Activated CD8-positive, alpha-beta memory T cell treated with anti-CD3 and anti-CD28 coated beads for 1 hour (primary cell): ENCODE data around the gene PPP2R1A.

ENCODE experiments used
- DNase-seq, 2 donors: peaks; one replicate each; pipeline ENCODE4 v3.0.0-alpha.2; 2020; ENCODE audit warnings: low read depth in 1 of 2; ENCODE audit errors: extremely low read depth in 1 of 2

The PPP2R1A gene

GRCh38 chr19:52189735-52190486, at the start of gene PPP2R1A:
Gene PPP2R1A (plus strand): TSS chr19:52190052. CDS start chr19:52190097, 45 bp downstream.
- peak; percentile 95 to 99 for DNase-seq

- no peak for DNase-seq
Measured at GRCh38 chr19:52141203-52141602, 48.6 kb upstream of the PPP2R1A start.

GRCh38 chr19:52142001-52142595, 47.8 kb upstream of the PPP2R1A start:
- DNase-seq = no peak

DNA sequence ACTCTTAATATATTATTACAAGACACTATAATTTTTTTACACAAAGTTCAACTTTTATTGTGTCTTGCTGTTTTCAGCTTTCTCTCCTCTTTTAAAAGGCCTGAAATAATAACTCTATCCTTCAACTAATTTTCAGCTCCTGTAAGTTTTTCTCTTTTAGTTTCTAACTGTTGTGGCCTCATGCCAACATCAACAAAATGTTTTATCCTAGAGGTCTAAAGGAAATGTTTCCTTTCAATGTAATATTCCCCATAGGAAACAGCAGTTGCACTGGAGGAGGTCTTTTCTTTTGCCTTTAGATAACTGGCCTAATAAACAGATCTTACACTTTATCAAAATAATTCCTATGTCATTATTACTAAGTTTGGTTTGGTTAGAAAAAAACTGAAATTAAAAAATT, 41.6 kb upstream of the PPP2R1A start:
- DNase-seq = no peak

GRCh38 chr19:52155596-52156359, 34.1 kb upstream of the PPP2R1A start:
- DNase-seq = no peak

- no peak for DNase-seq
Measured at GRCh38 chr19:52170304-52170703, 19.5 kb upstream of the PPP2R1A start.

DNA sequence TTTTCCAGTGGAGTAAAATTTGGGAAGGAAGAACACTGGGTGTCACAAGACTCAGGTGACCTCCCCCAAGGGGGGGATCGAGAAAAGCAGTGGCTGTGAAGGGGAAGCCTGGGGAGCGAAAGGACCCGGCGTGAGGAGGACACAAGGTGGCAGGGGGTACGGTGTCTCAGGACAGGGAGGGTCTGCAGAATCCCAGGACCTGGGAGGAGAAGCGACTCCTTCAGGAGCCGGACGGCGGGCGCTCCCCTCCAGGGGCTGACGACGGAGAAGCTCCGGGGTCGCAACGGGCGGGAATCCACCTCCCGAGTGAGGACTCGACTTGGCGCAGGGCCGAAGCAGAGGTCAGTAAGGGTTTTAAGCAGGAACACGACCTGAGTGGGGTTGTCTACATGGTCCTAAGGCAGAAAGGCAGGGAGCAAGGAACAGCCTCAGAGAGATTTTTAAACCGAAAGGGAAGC, 19.0 kb upstream of the PPP2R1A start:
- DNase-seq = no peak

DNA sequence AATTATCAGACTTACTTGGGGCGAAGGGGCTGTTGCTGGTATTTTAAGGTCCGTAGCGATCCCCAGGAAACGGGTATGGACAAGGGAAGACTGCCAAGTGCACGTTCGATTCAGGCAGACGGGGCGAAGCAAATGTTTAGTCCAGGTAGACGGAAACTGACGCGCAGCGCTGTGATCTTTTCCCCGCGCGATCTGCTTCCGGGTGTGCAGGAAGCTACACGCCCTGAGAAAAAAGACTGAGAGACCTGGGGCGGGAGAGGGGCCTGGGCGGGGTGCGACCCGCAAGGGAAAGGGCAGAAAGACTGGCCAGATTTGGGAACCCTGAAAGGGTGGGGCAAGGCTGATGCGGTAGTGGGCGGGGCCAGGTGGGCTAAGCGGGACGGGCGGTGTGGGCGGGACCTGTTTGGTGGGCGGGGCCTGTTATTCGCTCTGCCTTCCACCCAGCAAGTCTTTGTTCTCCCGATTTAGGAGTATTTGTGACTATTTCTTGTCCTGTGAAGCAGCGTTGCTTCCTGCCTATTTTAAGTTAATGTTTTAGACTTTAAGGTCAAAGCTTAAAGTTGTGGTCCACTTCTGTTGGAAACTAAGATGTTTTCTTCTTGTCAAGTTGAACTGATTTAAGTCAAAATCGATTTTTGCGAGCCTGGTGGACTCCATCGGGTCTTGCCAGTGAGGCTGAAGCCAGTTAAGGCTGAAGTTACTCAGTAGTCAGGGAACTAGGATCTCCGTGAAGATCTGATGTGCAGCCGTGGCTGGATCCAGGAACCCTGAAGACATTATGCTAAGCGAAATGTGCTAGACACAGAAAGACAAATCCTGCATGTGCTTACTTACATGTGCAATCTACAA, 18.3 kb upstream of the PPP2R1A start, which contains the start of gene ZNF836:
TSS of gene ZNF836 (minus strand) at position 301 of the 849 bp plus-strand sequence. CDS start 3,549 bp downstream, outside the sequence.
- peak; percentile 84 to 87 for DNase-seq

- no peak for DNase-seq
Measured at GRCh38 chr19:52172347-52172746, 17.5 kb upstream of the PPP2R1A start.

DNA sequence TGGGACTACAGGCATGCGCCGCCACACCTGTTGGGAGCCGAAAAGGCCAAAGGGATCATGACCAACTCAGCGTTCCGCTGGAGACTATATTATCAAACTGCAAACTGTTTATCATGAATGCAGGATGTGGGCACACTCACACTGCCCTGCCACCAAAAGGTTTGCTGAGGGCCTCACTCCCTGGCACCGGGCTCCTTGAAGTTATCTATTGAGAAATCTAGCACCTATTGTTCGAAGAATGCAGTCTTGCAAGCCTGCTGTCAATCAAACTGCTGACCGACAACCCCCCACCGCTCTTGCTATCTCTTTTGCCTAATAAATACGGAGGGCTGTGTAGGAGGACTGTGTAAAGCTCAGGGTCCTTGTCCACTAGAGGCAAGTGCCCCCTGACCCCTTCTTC, 13.3 kb upstream of the PPP2R1A start:
- DNase-seq = no peak

DNA sequence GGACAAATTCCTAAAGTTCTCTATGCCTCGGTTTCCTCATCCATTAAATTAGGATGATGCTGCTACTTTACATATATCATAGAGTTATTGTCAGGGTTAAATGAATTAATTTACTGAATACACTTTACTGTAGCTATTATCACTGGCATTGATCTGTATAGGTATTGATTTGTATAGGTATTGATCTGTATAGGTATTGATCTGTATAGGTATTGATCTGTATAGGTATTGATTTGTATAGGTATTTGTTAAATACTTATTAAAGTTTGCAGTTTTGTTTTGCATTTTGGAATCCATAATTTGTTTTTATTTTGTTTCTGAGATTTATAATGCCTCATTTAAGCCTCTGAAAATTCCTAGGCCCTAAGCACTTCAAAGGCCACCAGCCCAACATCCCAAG, 2.4 kb upstream of the PPP2R1A start:
- no peak for DNase-seq

DNA sequence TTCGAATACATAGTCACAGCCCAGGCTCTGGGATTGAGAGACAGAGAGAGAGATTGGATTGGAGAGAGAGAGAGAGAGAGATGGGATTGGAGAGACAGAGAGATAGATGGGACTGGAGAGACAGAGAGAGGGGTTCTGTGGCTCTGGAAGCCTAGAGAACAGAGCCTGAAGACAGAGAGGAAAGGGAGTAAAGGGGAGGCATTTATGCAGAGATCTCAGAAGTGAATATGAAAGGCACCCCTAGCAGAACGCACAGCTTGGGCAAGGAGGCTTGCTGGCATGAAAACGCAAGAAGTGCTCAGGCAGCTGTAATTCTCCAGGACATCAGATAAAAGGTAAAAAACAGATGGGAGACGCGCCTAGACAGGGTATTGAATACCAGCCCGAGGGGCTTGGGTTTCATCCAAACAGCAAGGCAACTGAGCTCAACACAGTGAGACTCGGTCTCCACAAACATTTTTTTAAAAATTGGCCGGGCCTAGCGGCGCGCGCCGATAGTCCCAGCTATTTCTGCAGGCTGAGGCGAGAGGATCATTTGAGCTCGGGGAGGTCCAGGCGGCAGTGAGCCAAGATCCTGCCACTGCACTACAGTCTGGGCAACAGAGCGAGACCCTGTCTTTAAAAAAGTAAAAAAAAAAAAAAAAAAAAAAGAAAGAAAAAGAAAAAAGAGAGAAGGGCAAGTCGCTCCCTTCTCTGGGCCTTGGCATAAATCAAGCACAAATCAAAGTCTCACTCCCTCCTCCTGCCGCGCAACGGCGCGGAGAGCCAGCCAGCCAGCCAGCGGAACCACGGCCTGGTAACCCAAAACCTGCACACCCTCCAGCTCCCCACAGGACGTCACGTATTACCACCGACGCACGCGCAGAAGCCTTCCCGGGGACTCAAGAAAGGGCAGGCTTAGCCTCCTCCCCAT, 774 bp upstream of the PPP2R1A start:
- DNase-seq = no peak

DNA sequence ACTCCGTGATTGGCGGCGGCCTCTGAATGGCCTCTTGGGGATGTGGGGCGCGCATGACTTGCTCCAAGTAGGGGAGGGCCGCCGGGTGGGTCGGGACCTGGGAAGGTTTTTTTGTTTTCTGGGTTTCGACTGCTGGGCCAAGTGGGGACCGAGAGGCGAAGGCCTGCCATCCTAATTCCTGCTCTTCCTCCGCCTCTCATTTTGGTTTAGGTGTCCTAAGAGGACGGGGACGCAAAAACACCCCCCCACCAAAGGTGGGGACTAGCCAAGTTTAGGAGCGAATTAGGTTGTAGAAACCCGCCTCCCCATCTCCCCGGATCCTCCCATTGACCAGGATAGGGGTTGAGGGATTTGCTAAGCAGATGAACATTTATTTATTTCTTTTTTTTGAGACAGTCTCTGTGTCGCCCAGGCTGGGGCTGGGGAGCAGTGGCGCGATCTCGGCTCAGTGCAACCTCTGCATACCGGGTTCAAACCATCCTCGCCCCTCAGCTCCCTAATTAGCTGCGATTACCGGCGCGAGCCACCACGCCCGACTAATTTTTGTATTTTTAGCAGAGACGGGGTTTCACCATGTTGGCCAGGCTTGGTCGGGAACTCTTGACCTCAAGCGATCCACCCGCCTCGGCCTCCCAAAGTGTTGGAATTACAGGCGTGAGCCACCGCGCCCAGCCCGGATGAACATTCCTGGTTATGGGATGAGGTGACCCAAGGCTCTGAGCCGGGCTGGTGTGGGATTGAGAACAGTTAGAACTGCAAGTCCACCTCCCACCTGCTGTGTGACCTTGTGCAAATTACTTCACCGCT, 838 bp downstream of the PPP2R1A start:
- no peak for DNase-seq

- DNase-seq = no peak
Measured at GRCh38 chr19:52191389-52191788, 1.5 kb downstream of the PPP2R1A start.

- DNase-seq = no peak
Measured at GRCh38 chr19:52191951-52192350, 2.1 kb downstream of the PPP2R1A start.

DNA sequence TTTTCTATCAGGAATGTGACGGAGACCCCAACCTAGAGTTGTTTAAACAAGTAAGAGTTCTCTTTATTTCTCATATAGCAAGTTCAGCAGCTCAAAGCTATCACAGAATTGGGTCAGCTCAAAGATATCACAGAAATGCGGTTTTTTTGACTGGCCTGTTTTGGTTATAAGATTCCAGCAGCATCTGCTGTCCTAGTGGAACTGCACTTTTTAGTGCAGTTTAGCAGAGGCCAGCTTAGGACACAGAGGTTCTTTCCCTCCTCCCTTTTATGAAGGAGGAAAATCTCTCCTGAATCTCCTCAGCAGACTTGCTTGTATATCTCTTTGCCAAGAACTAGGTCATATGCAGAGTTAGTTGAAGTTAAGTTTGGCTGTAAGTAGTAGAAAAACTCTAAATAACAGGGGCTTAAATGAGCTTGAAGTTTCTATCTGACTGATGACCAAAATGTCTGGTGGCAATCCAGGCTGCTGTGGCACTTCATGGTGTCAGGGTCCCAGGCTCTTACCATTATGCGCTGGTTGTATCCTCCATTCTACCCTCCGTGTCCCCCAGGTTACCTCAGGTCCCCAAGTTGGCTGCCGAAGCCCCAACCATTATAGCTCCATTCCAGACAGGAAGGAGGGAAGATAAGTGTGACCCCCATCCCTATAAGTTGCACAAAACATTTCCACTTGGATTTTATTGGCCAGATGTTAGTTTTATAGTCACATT, 6.6 kb downstream of the PPP2R1A start:
- no peak for DNase-seq

DNA sequence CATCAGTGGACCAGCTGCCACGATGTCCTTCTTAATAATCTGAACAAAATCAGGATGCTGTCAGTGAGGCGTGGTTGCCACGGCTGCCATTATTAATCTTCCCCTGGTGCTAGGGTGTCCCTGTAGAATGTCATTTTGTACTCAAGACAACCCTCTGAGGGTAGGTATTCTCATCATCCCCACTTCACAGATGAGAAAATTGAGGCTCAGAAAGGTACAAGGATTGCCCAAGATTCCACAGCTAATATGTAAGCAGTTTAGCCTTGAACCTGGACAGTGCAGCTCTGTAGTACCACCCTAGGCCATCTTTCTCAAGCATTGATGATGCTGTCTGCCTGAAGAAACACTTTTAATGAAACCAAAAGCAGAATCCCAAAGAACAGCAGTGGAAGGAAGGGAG, 8.1 kb downstream of the PPP2R1A start:
- no peak for DNase-seq

DNA sequence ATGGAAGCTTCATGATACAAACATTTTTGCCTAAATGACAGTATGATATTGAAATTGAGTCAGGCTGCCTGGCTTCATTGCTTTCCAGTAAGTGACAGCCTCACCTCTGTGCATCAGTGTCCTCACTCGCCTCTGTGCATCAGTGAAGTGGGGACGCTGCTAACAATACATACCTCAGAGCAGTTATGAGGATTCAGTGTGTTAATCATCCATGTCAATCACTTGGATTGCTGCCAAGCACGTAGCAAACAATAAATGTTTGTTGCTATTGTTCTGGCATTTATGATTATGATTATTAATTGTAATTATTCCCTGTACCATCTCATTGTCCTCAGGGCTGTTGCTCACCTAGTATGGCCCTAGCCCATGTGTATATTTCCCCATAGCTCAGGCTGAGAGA, 8.8 kb downstream of the PPP2R1A start:
- DNase-seq = no peak
